Ovary (tissue), 3 donors: ENCODE data around the gene PLAAT3.
"Not testable (repeated sequence)": the region's sequence is repeated elsewhere in the genome, so short reads cannot be mapped to it uniquely, and the experiment has no call there.

Source experiments
- CTCF ChIP-seq, 3 donors: fragments of 450-650 bp in 2 of 3; fragments of 200-600 bp in 1 of 3; IDR thresholded peaks; one replicate each; pipeline versions ENCODE4 v1.5.1 to v1.8.0; 2016 to 2022; ENCODE audit warnings: antibody characterized with exemption in 3 of 3, mild to moderate bottlenecking in 1 of 3
- EP300 ChIP-seq: sonication (generic); formaldehyde crosslinking; IDR thresholded peaks from one replicate; pipeline ENCODE4 v1.6.1; 2017; ENCODE audit warnings: antibody characterized with exemption
- POLR2A ChIP-seq: fragments of 450-650 bp; IDR thresholded peaks from one replicate; pipeline ENCODE4 v1.6.1; 2017; ENCODE audit warnings: antibody characterized with exemption, mild to moderate bottlenecking, moderate library complexity
- donor health status: DM: no; HTN: no; CAD: no.

GRCh38 chr11:63581224-63581623 lies 33.0 kb downstream of the PLAAT3 start:
- not testable (repeated sequence) for TF ChIP-seq CTCF (IDR thresholded peaks at IDR 0.05); POLR2A; EP300
